Thoracic aorta (tissue), 2 donors: Measurements from ENCODE around the gene GRK3. TPM values are rescaled to one million over a fixed set of nuclear protein-coding genes. Genes with fewer than 3 reads are reported as not detected.

Source experiments
- ATAC-seq: fragments of 150-250 bp; one replicate; pipeline ENCODE4 v1.8.0; 2017; ENCODE audit warnings: low read depth; ENCODE audit not compliant: insufficient number of reproducible peaks, low FRiP score
- DNase-seq: peaks from one replicate; pipeline ENCODE4 v3.0.0-alpha.2; 2020; ENCODE audit warnings: low spot score
- H3K27ac ChIP-seq, 2 donors: fragments of 200-600 bp; sonication (generic); 1 replicate in 1 of 2; 2 replicates in 1 of 2; pipeline ENCODE4 v1.5.1; 2016; ENCODE audit warnings: mild to moderate bottlenecking in 2 of 2, moderate library complexity in 2 of 2
- H3K27me3 ChIP-seq: fragments of 200-600 bp; sonication (generic); replicated peaks from 2 replicates; pipeline ENCODE4 v1.6.0; 2016; ENCODE audit warnings: mild to moderate bottlenecking; ENCODE audit not compliant: insufficient read depth
- H3K36me3 ChIP-seq: fragments of 200-600 bp; sonication (generic); one replicate; pipeline ENCODE4 v1.5.1; 2016
- H3K4me1 ChIP-seq, 2 donors: fragments of 200-600 bp; sonication (generic); 1 replicate in 1 of 2; 2 replicates in 1 of 2; pipeline versions ENCODE4 v1.5.1 to v1.6.0; 2016; ENCODE audit warnings: low read depth in 2 of 2, mild to moderate bottlenecking in 1 of 2; ENCODE audit not compliant: control insufficient read depth in 1 of 2
- H3K4me3 ChIP-seq: fragments of 200-600 bp; sonication (generic); 2 replicates; pipeline ENCODE4 v1.5.1; 2016; ENCODE audit warnings: mild to moderate bottlenecking
- H3K9me3 ChIP-seq: fragments of 200-600 bp; sonication (generic); 2 replicates; pipeline ENCODE4 v1.5.1; 2016
- total RNA-seq, 2 donors: library from RNA; depleted of rRNA; stranded (reverse); fragments of >200 nt; gene quantifications; one replicate each; pipeline versions ENCODE4 v1.1.0 to v1.2.3, GENCODE V29; 2016
- TF ChIP-seq, protein P1 (sequence below): fragments of 200-600 bp; sonication (generic); IDR thresholded peaks from one replicate; pipeline ENCODE4 v1.5.1; 2019; ENCODE audit warnings: antibody characterized with exemption

The GRK3 gene
- total RNA-seq, 2 donors from 2014 or later = 4.4 to 4.6 TPM

GRCh38 chr22:25651332-25652085 is 87.0 kb downstream of the GRK3 start:
- Histone ChIP-seq H3K9me3 (no peaks in the 10 kb centered on the region), H3K27me3 (no peaks in the 10 kb centered on the region), H3K4me1 (no peaks in the 10 kb centered on the region), H3K36me3 (no peaks in the 10 kb centered on the region), H3K4me3 (no peak overlapping the region), H3K27ac (no peak overlapping the region)
- TF ChIP-seq, protein P1, sequence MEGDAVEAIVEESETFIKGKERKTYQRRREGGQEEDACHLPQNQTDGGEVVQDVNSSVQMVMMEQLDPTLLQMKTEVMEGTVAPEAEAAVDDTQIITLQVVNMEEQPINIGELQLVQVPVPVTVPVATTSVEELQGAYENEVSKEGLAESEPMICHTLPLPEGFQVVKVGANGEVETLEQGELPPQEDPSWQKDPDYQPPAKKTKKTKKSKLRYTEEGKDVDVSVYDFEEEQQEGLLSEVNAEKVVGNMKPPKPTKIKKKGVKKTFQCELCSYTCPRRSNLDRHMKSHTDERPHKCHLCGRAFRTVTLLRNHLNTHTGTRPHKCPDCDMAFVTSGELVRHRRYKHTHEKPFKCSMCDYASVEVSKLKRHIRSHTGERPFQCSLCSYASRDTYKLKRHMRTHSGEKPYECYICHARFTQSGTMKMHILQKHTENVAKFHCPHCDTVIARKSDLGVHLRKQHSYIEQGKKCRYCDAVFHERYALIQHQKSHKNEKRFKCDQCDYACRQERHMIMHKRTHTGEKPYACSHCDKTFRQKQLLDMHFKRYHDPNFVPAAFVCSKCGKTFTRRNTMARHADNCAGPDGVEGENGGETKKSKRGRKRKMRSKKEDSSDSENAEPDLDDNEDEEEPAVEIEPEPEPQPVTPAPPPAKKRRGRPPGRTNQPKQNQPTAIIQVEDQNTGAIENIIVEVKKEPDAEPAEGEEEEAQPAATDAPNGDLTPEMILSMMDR = no peak
- ATAC-seq (no peak), DNase-seq (no peak)

- no peaks in the 10 kb centered on the region for H3K4me1 ChIP-seq
- DNase-seq (no peak), ATAC-seq (no peak)
- no peaks in the 10 kb centered on the region for H3K27me3 ChIP-seq
- no peaks in the 10 kb centered on the region for H3K9me3 ChIP-seq
- no peak overlapping the region for H3K4me3 ChIP-seq
- H3K27ac ChIP-seq = no peak overlapping the region
- H3K36me3 ChIP-seq = no peaks in the 10 kb centered on the region
- TF ChIP-seq, protein P1 = no peak
Observed at GRCh38 chr22:25654676-25655075, 90.2 kb downstream of the GRK3 start.

GRCh38 chr22:25655371-25655935 is 91.0 kb downstream of the GRK3 start:
- Histone ChIP-seq H3K4me1 (no peaks in the 10 kb centered on the region), H3K4me3 (no peak overlapping the region), H3K36me3 (no peaks in the 10 kb centered on the region), H3K27ac (no peak overlapping the region), H3K27me3 (no peaks in the 10 kb centered on the region), H3K9me3 (no peaks in the 10 kb centered on the region)
- DNase-seq (no peak), ATAC-seq (no peak)
- TF ChIP-seq, protein P1 = no peak

- Histone ChIP-seq H3K4me1 (peaks cover 0 to 10% of the 10 kb centered on the region in 2 donors), H3K36me3 (no peaks in the 10 kb centered on the region), H3K27me3 (no peaks in the 10 kb centered on the region), H3K27ac (no peak overlapping the region), H3K9me3 (no peaks in the 10 kb centered on the region), H3K4me3 (no peak overlapping the region)
- ATAC-seq (no peak), DNase-seq (no peak)
- TF ChIP-seq, protein P1 = no peak
Observed at GRCh38 chr22:25656724-25657123, 92.2 kb downstream of the GRK3 start.

GRCh38 chr22:25658633-25659032 is 94.2 kb downstream of the GRK3 start:
- no peak for DNase-seq
- no peak overlapping the region for H3K4me3 ChIP-seq
- H3K4me1 ChIP-seq = peaks cover 0 to 11% of the 10 kb centered on the region in 2 donors
- no peaks in the 10 kb centered on the region for H3K27me3 ChIP-seq
- no peak overlapping the region for H3K27ac ChIP-seq
- H3K36me3 ChIP-seq = no peaks in the 10 kb centered on the region
- ATAC-seq = no peak
- no peaks in the 10 kb centered on the region for H3K9me3 ChIP-seq
- TF ChIP-seq, protein P1 = no peak
